GM12892 (cell line): Measurements from ENCODE around the gene RPL13A.

Source experiments
- POLR2A ChIP-seq: IDR thresholded peaks from 2 replicates; pipeline ENCODE4 v1.6.1; 2011; ENCODE audit warnings: low read depth, low read length, control low read depth
- POLR2AphosphoS5 ChIP-seq: IDR thresholded peaks from 2 replicates; pipeline ENCODE4 v1.6.1; 2011; ENCODE audit warnings: low read depth, low read length, control low read depth

GRCh38 chr19:49443366-49444099 is 43.9 kb upstream of the RPL13A start:
- no peak for TF ChIP-seq POLR2A
- no peak for TF ChIP-seq POLR2AphosphoS5
